LNCaP clone FGC (cell line): ENCODE results near the gene SMAD6.

Experiments
- DNase-seq: peaks from one replicate; pipeline ENCODE4 v3.0.0-alpha.2; 2011; ENCODE audit warnings: low read depth
- H3K4me3 ChIP-seq: 2 replicates; pipeline ENCODE4 v1.5.1; 2011; ENCODE audit warnings: mild to moderate bottlenecking, low read depth, low read length, control low read depth
- CTCF ChIP-seq: IDR thresholded peaks from 2 replicates; pipeline ENCODE4 v1.5.1; 2012; ENCODE audit warnings: mild to moderate bottlenecking; ENCODE audit not compliant: control insufficient read depth, insufficient read depth; ENCODE audit errors: extremely low read depth

Gene SMAD6

GRCh38 chr15:66733976-66734375 is 31.9 kb downstream of the SMAD6 start:
- H3K4me3 ChIP-seq: no peak overlapping the region
- no peak for TF ChIP-seq CTCF
- no peak for DNase-seq

- no peak for TF ChIP-seq CTCF
- DNase-seq: no peak
- no peak overlapping the region for H3K4me3 ChIP-seq
Measured at GRCh38 chr15:66734961-66735908, 33.2 kb downstream of the SMAD6 start.

GRCh38 chr15:66735909-66736305 is 33.9 kb downstream of the SMAD6 start:
- DNase-seq: no peak
- H3K4me3 ChIP-seq: no peak overlapping the region
- TF ChIP-seq CTCF: no peak

- no peak for TF ChIP-seq CTCF
Measured at GRCh38 chr15:66737243-66738010, 35.4 kb downstream of the SMAD6 start.

GRCh38 chr15:66738116-66738515 is 36.1 kb downstream of the SMAD6 start:
- no peak for TF ChIP-seq CTCF
- DNase-seq: no peak
- H3K4me3 ChIP-seq: no peak overlapping the region

More at GRCh38 chr15:66737243-66738010, 35.4 kb downstream of the SMAD6 start:
- no peak for DNase-seq
- H3K4me3 ChIP-seq: no peak overlapping the region

- H3K4me3 ChIP-seq: no peak overlapping the region
- no peak for TF ChIP-seq CTCF
Measured at GRCh38 chr15:66738595-66738994, 36.6 kb downstream of the SMAD6 start.

GRCh38 chr15:66739287-66739686 is 37.3 kb downstream of the SMAD6 start:
- no peak for DNase-seq
- TF ChIP-seq CTCF: no peak
- H3K4me3 ChIP-seq: no peak overlapping the region

More at GRCh38 chr15:66738595-66738994, 36.6 kb downstream of the SMAD6 start:
- DNase-seq: no peak
